WTC11 (cell line): ENCODE data around the gene GPN2. TPM values are rescaled to one million over a fixed set of nuclear protein-coding genes. Genes with fewer than 3 reads are reported as not detected.
A peak's percentile ranks its signal among the peaks of the same experiment; 100 is the strongest.
"Not testable (repeated sequence)": the region's sequence is repeated elsewhere in the genome, so short reads cannot be mapped to it uniquely, and the experiment has no call there.

ENCODE experiments used
- ATAC-seq: fragments of 200-7000 bp; cut with Tn5 transposase; 2 replicates; pipeline ENCODE4 v1.10.0; 2021; ENCODE audit warnings: mild to moderate bottlenecking, moderate library complexity
- CTCF ChIA-PET: fragments of 300-600 bp; sonication (Branson Sonifier 250); formaldehyde crosslinking; loops from one replicate; lab custom pipeline; 2021; ENCODE audit warnings: antibody characterized with exemption; lab: Charles Lee
- POLR2A ChIA-PET: fragments of 350-600 bp; sonication (Branson Sonifier 250); formaldehyde crosslinking; loops from one replicate; lab custom pipeline; 2021; ENCODE audit warnings: antibody characterized with exemption; lab: Charles Lee
- DNase-seq: peaks from one replicate; pipeline ENCODE4 v3.0.0; 2021; ENCODE audit warnings: low spot score
- H3K27ac Mint-ChIP-seq: 2 replicates; pipeline ENCODE4 v1.8.0; 2021; ENCODE audit warnings: mixed read lengths
- H3K27me3 Mint-ChIP-seq: 2 replicates; pipeline ENCODE4 v1.8.0; 2021; ENCODE audit warnings: low read depth, mild to moderate bottlenecking, moderate library complexity, mixed read lengths
- H3K36me3 Mint-ChIP-seq: 2 replicates; pipeline ENCODE4 v1.8.0; 2021; ENCODE audit warnings: mixed read lengths
- H3K4me1 Mint-ChIP-seq: 2 replicates; pipeline ENCODE4 v1.8.0; 2022; ENCODE audit warnings: mixed read lengths
- H3K4me3 Mint-ChIP-seq: 2 replicates; pipeline ENCODE4 v1.8.0; 2021; ENCODE audit warnings: mild to moderate bottlenecking, moderate library complexity, mixed read lengths
- H3K9me3 Mint-ChIP-seq: 2 replicates; pipeline ENCODE4 v1.8.0; 2021; ENCODE audit warnings: mixed read lengths
- CREB1 ChIP-seq: sonication (generic); formaldehyde crosslinking; IDR thresholded peaks from 2 replicates; pipeline ENCODE4 v1.8.0; 2023; ENCODE audit warnings: mild to moderate bottlenecking, missing genetic modification reagents
- EMX1 ChIP-seq: fragments of 250-450 bp; sonication (Bioruptor Pico); IDR thresholded peaks from 2 replicates; pipeline ENCODE4 v1.8.0; 2021; ENCODE audit warnings: mild to moderate bottlenecking
- MXD4 ChIP-seq: fragments of 250-450 bp; sonication (Bioruptor Pico); IDR thresholded peaks from 2 replicates; pipeline ENCODE4 v1.8.0; 2021; ENCODE audit warnings: mild to moderate bottlenecking, moderate library complexity, borderline replicate concordance
- PRRX2 ChIP-seq: fragments of 250-450 bp; sonication (Bioruptor Pico); IDR thresholded peaks from 2 replicates; pipeline ENCODE4 v1.8.0; 2021; ENCODE audit warnings: mild to moderate bottlenecking
- ZNF219 ChIP-seq: sonication (generic); formaldehyde crosslinking; IDR thresholded peaks from 2 replicates; pipeline ENCODE4 v1.8.0; 2023; ENCODE audit warnings: missing genetic modification reagents, mild to moderate bottlenecking, borderline replicate concordance
- total RNA-seq: library from RNA; stranded (reverse); gene quantifications from 3 replicates; pipeline ENCODE4 v1.2.3, GENCODE V29; 2021
- TF ChIP-seq, protein P1 (sequence below): sonication (generic); formaldehyde crosslinking; IDR thresholded peaks from 2 replicates; pipeline ENCODE4 v1.8.1; 2022; ENCODE audit warnings: low read depth, missing genetic modification reagents, borderline replicate concordance
- TF ChIP-seq, protein P2 (sequence below): fragments of 250-450 bp; sonication (Bioruptor Pico); IDR thresholded peaks from 2 replicates; pipeline ENCODE4 v2.1.2; 2022; ENCODE audit warnings: mild to moderate bottlenecking, moderate library complexity
- TF ChIP-seq, protein P3 (sequence below): sonication (generic); formaldehyde crosslinking; IDR thresholded peaks from 2 replicates; pipeline ENCODE4 v1.8.1; 2022; ENCODE audit warnings: mild to moderate bottlenecking, moderate library complexity, missing genetic modification reagents
- TF ChIP-seq, protein P4 (sequence below): sonication (generic); formaldehyde crosslinking; IDR thresholded peaks from 2 replicates; pipeline ENCODE4 v1.8.0; 2022; ENCODE audit warnings: missing genetic modification reagents
- TF ChIP-seq, protein P5 (sequence below): sonication (generic); formaldehyde crosslinking; IDR thresholded peaks from 2 replicates; pipeline ENCODE4 v1.8.0; 2022; ENCODE audit warnings: mild to moderate bottlenecking, missing genetic modification reagents
- TF ChIP-seq, protein P6 (sequence below): sonication (generic); formaldehyde crosslinking; IDR thresholded peaks from 2 replicates; pipeline ENCODE4 v1.8.1; 2023; ENCODE audit warnings: mild to moderate bottlenecking, missing genetic modification reagents, moderate library complexity

GPN2 gene
- total RNA-seq, 1 experiment from 2014 or later: 38.5 TPM

DNA sequence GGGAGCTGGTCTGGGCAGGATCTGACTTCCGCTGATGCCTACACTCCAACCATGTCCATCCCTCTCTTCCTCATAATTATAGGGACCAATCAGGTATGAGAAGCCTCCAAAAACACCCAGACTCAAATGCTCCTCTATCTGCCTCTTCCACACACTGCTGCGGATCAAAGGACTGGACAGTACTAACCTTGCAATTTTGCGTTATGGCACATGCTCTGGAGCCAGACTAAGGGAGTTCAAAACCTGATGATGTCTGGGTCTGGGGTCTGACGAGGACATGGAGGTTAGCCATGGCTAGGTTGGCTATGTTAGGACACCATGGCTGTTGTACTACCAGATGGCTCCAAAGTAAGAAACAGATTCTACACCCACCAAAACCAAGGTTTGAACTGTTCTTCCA lies 10.3 kb downstream of the GPN2 start (continued):
- TF ChIP-seq, protein P1, sequence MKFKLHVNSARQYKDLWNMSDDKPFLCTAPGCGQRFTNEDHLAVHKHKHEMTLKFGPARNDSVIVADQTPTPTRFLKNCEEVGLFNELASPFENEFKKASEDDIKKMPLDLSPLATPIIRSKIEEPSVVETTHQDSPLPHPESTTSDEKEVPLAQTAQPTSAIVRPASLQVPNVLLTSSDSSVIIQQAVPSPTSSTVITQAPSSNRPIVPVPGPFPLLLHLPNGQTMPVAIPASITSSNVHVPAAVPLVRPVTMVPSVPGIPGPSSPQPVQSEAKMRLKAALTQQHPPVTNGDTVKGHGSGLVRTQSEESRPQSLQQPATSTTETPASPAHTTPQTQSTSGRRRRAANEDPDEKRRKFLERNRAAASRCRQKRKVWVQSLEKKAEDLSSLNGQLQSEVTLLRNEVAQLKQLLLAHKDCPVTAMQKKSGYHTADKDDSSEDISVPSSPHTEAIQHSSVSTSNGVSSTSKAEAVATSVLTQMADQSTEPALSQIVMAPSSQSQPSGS (CRISPR knock-in tag): no peak

DNA sequence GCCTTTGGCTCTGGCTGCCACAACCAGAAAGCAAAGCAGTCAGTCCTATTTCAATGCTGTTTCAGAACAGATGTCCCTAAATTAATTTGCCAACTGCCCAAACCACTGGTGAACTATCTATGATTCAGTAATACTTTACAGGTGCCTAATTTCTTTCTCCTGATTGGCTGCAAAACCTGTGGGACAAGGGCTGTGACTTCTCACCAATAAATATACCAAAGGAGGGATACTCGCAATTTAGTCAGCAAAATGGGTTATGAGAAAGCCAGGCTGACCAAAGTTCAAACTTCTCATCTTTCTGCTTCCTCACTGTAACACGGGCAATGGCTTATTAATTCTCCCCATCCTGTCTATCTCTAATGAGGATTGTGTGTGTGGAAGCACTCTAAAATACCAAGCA lies 12.8 kb downstream of the GPN2 start:
- ChIA-PET CTCF (interaction anchor here (1.4 to 2.9 kb wide), 4 partner anchors 10 to 20 kb away, joined by 9 to 23 read pairs (median 12); partner anchors contain the start of gene SFN), POLR2A (no interaction called here)
- DNase-seq: no peak
- Mint-ChIP-seq H3K36me3 (peaks cover 17% of the 10 kb centered on the region), H3K4me1 (0 out of 2 replicates have a peak, but pooled peaks cover 3% of the 10 kb centered on the region), H3K4me3 (no peak overlapping the region), H3K27me3 (no peaks in the 10 kb centered on the region), H3K27ac (no peak overlapping the region), H3K9me3 (no peaks in the 10 kb centered on the region)
- TF ChIP-seq MXD4 (no peak), ZNF219 (CRISPR knock-in tag) (no peak)
- TF ChIP-seq, protein P2, sequence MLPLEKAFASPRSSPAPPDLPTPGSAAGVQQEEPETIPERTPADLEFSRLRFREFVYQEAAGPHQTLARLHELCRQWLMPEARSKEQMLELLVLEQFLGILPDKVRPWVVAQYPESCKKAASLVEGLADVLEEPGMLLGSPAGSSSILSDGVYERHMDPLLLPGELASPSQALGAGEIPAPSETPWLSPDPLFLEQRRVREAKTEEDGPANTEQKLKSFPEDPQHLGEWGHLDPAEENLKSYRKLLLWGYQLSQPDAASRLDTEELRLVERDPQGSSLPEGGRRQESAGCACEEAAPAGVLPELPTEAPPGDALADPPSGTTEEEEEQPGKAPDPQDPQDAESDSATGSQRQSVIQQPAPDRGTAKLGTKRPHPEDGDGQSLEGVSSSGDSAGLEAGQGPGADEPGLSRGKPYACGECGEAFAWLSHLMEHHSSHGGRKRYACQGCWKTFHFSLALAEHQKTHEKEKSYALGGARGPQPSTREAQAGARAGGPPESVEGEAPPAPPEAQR: no peak
- TF ChIP-seq, protein P3, sequence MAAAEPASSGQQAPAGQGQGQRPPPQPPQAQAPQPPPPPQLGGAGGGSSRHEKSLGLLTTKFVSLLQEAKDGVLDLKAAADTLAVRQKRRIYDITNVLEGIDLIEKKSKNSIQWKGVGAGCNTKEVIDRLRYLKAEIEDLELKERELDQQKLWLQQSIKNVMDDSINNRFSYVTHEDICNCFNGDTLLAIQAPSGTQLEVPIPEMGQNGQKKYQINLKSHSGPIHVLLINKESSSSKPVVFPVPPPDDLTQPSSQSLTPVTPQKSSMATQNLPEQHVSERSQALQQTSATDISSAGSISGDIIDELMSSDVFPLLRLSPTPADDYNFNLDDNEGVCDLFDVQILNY (CRISPR knock-in tag): no peak
- TF ChIP-seq, protein P4, sequence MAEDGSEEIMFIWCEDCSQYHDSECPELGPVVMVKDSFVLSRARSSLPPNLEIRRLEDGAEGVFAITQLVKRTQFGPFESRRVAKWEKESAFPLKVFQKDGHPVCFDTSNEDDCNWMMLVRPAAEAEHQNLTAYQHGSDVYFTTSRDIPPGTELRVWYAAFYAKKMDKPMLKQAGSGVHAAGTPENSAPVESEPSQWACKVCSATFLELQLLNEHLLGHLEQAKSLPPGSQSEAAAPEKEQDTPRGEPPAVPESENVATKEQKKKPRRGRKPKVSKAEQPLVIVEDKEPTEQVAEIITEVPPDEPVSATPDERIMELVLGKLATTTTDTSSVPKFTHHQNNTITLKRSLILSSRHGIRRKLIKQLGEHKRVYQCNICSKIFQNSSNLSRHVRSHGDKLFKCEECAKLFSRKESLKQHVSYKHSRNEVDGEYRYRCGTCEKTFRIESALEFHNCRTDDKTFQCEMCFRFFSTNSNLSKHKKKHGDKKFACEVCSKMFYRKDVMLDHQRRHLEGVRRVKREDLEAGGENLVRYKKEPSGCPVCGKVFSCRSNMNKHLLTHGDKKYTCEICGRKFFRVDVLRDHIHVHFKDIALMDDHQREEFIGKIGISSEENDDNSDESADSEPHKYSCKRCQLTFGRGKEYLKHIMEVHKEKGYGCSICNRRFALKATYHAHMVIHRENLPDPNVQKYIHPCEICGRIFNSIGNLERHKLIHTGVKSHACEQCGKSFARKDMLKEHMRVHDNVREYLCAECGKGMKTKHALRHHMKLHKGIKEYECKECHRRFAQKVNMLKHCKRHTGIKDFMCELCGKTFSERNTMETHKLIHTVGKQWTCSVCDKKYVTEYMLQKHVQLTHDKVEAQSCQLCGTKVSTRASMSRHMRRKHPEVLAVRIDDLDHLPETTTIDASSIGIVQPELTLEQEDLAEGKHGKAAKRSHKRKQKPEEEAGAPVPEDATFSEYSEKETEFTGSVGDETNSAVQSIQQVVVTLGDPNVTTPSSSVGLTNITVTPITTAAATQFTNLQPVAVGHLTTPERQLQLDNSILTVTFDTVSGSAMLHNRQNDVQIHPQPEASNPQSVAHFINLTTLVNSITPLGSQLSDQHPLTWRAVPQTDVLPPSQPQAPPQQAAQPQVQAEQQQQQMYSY (CRISPR knock-in tag): no peak
- no peak for ATAC-seq

DNA sequence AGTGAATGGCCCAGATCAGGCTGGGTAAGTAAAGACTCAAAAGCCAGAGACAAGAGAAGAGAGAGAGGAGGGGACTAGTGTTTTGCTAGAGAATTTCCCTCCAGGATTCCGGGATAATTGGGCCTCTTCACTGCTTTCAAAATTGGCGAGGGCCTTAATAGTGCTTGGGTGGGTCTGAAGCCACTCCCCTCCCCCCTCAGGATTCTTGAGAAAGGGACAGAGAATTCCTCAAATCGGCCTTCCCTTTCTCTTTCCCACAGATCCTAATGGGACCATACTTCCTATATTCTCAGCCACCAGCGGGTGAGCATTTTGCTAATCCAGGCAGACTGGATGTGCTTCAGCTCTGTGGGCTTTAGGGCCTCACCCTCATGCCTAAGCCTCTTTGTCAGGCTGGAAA lies 15.2 kb downstream of the GPN2 start:
- Mint-ChIP-seq H3K36me3 (peaks cover 8% of the 10 kb centered on the region), H3K27ac (peak overlapping the region; percentile 82; the same call in 1 of the 2 replicates), H3K9me3 (no peaks in the 10 kb centered on the region), H3K4me1 (peaks cover 8% of the 10 kb centered on the region), H3K27me3 (no peaks in the 10 kb centered on the region), H3K4me3 (no peak overlapping the region)
- DNase-seq (no peak), ATAC-seq (peak; percentile 30; the same call in 1 of the 2 replicates)
- TF ChIP-seq, protein P5, sequence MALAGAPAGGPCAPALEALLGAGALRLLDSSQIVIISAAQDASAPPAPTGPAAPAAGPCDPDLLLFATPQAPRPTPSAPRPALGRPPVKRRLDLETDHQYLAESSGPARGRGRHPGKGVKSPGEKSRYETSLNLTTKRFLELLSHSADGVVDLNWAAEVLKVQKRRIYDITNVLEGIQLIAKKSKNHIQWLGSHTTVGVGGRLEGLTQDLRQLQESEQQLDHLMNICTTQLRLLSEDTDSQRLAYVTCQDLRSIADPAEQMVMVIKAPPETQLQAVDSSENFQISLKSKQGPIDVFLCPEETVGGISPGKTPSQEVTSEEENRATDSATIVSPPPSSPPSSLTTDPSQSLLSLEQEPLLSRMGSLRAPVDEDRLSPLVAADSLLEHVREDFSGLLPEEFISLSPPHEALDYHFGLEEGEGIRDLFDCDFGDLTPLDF: no peak
- TF ChIP-seq, protein P6, sequence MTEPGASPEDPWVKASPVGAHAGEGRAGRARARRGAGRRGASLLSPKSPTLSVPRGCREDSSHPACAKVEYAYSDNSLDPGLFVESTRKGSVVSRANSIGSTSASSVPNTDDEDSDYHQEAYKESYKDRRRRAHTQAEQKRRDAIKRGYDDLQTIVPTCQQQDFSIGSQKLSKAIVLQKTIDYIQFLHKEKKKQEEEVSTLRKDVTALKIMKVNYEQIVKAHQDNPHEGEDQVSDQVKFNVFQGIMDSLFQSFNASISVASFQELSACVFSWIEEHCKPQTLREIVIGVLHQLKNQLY (CRISPR knock-in tag): no peak
- TF ChIP-seq CREB1 (CRISPR knock-in tag) (no peak), EMX1 (CRISPR knock-in tag) (no peak), PRRX2 (CRISPR knock-in tag) (no peak)
- TF ChIP-seq, protein P4 (CRISPR knock-in tag): no peak
- ChIA-PET CTCF (interaction anchor here (1.3 kb wide), 1 partner anchor 12 kb away, joined by 5 read pairs; the partner anchor contains the start of gene SFN), POLR2A (interaction anchor here (0.8 kb wide), 1 partner anchor 10 kb away, joined by 3 read pairs; no protein-coding TSS in a partner anchor)

DNA sequence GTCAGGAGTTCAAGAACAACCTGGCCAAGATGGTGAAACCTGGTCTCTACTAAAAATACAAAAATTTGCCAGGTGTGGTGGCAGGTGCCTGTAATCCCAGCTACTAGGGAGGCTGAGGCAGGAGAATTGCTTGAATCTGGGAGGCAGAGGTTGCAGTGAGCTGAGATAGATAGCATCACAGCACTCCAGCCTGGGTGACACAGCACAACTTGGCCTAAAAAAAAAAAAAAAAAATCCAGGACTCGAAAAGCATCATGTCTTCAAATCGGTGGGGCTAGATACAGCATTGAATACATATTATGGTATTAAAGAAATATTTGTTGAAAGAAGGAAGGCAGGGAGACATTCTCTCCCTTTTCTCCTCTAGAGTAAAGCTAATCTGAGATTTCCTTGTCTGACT lies 17.0 kb downstream of the GPN2 start:
- POLR2A ChIA-PET: interaction anchor here (1.4 kb wide), 1 partner anchor 15 kb away, joined by 4 read pairs; no protein-coding TSS in a partner anchor
- H3K4me1 Mint-ChIP-seq: peaks cover 16% of the 10 kb centered on the region
- H3K4me3 Mint-ChIP-seq, DNase-seq, H3K27me3 Mint-ChIP-seq, ATAC-seq, H3K36me3 Mint-ChIP-seq, H3K9me3 Mint-ChIP-seq, H3K27ac Mint-ChIP-seq: not testable (repeated sequence)
- CTCF ChIA-PET: interaction anchor here (0.6 kb wide), 1 partner anchor 82 kb away, joined by 3 read pairs; no protein-coding TSS in a partner anchor
